ENCODE results near the gene MACO1.
"Not testable (repeated sequence)": the region's sequence is repeated elsewhere in the genome, so short reads cannot be mapped to it uniquely, and the experiment has no call there.

MACO1 gene

DNA sequence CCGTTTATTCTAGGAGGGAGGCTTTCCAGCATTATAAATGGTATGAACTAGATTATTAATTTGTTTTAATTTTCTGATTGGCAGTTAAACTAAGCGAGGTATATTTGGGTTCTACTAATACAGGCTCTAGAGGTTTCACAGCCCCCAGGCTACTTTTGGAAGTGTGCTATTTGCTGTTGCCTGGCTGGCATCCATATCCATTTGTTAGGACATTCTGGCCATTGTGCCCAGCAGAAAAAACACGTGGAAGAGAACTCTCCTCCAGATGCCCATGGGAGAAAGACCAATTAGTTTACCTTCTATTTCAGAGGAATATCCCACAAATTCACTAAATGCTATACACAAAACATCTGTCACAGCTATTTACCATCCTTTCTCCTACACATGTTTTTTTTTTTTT, 29.3 kb downstream of the MACO1 start:
- no peak for DNase-seq

GRCh38 chr1:25460816-25461215, 30.1 kb downstream of the MACO1 start:
- not testable (repeated sequence) for DNase-seq

GRCh38 chr1:25461849-25462248, 31.2 kb downstream of the MACO1 start:
- DNase-seq = peak; percentile 71

- no peak for DNase-seq
Measured at GRCh38 chr1:25462732-25463131, 32.0 kb downstream of the MACO1 start.

DNA sequence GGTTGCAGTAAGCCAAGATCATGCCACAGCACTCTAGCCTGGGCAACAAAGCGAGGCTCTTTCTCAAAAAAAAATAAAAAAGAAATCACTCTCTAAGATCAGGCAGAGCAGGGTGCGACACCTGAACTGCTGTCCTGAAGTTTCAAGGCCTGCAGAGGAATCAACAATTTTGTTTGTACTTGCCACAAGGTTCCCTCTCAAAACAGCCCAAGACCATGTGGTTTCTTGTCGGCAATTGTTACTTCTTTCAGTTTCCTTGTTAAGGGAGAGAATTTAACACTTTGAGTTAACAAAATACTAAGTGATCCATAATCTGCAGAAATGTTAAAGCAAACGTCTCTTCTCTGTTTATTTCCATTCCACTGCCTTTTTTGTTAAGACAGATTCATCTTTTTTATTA, 36.5 kb downstream of the MACO1 start:
- DNase-seq = peak; percentile 45

GRCh38 chr1:25467616-25468015, 36.9 kb downstream of the MACO1 start:
- DNase-seq = peak; percentile 43

GRCh38 chr1:25468033-25468432, 37.3 kb downstream of the MACO1 start:
- DNase-seq = peak; percentile 69

DNA sequence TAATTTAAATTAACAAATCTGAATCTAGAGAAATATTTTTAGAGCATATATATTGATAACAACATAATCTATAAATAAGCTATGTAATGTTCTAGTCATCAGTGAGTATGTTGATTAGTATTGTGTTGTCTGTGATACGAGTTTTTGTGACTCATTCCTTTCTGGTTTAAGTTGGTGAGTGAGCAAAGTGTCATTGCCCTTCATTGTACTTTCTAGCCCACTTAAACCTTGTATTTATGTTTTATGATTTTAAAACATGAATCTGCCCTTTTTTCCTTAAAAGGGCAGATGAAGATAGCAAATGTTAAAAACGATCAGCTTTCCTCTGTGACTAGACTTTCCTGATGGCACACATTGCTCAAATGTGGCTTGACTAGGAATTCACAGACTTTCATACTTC, 38.5 kb downstream of the MACO1 start:
- no peak for DNase-seq

DNA sequence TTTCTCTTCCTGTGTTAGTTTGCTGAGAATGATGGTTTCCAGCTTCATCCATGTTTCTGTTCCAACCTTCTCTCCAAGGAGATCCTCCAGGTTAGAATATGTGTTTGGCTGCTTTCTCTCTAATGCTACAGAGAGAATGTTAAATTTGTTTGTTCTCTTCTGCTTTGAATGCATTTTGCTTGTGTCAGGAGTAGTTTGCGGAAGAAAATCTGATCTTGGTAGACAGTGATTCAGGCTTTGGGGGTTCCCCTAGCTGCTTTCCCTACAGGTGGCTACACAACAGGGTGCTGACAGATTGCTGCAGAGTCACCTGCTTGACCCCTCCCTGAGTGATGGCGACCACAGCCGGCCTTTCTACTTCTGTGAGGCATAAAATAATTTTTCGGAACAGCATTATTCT, 41.8 kb downstream of the MACO1 start:
- DNase-seq = no peak

DNA sequence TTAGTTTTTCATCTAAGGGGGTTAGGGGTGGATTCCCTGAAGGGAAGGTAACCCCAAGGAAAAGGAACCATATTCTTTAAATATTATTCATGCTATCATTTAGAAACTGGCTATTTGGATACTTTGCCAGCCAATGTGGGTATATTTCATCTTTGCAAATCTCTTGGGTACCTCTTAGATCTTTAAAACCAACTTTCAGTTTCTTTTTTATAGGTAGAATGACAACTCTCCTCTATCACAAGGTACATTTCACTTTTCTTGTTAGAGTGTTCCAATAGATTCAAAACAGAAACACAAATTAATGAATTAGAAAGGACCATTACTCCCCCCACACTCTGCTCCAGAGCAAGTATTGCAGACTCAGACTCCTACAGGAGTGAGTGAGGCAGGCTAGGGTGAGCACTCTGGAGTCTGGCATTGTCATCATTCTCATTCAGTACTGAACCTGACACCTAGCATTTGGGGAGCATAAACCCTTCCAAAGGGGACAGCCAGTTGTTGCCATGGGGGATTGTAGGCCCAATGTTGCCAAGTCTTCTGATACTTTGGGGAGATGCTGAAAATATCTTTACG, 43.0 kb downstream of the MACO1 start:
- no peak for DNase-seq

DNA sequence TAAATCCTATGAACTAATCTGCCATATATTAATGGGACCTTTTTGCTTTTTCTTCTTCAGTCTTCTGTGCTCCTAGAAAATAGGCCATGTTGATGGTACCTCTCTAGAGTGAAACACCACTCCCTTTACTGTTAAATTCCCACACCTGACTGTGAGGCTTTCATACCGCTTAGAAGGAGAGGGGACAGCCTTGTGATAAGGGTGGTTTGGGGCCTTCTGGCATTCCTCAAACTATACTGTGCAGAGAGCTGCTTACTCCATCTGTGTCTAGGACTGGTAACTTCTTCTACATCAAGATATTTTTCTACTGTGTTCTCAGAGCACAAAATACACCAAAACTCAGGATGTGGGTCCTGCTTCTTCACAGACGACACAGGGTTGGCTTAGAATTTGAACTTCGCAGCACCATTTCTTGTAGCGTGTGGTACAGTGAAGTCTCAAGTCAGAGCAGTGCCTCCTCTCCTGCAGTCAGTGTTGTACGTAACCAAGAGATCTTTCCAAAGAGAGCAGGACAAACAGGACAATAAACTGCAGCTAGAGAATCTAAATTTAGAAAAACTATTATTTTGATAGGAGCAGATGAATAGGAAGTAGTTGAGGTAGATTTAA, 43.8 kb downstream of the MACO1 start:
- no peak for DNase-seq

DNA sequence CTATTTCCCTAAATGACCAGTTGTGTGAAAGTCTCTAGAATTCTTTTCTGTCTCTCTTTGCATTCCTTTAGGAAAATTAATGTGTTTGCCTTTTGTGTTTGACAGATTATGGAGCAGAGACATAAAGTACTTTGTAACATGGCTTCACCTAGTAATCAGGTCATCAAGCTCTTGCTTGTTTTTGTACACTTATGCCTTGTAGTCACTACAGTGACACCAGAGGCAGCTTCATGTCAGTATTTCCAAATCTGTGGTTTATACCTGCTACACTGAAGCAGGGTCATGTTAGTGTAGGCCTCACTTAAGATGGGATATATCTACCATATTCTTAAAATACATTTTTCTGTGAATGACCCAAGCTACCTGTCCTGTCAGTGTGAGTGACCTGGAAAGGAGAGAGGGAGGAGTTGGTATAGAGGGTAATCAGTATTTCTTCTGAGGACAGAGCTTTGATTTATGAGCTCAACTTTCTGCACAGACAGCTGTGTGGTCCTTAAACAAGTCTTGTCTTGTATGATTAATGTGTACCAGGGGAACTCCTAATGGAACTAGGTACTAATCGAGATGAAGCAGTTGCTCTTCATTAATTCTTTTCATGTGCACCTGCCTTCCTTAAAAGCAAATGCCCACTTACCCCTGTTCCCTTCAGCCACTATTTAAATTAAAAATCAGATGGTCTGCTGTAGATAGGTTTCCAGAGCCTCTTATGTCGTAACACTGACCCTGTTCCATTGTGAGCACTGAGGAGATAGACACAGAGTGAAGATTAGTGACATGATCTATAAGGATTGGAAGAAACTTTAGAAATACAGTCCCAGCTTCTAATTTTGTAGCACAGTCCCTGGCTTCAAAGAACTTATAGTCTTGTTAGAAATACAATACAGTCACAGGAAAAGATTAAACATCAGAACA, 45.7 kb downstream of the MACO1 start:
- no peak for DNase-seq

- DNase-seq = peak; percentile 63
Measured at GRCh38 chr1:25477448-25478034, 46.8 kb downstream of the MACO1 start.

DNA sequence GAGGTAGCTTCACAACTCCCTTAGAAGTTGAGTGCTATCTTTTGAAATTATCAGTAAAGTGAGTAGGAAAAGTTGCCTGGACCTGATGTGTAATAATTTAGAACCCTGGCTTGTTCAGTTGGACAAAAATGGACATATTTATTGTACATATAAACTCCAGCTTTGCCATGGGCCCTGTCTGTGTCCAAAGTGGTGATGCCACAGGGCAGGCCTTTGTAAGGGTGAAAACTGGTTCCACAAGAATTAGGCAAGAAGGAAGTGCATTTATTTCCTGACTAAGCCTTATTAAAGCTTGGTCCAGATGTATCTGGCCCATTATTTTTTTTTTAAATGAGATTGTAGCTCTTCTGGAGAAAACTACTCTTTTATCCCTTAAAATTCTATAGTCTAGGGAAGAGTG, 47.9 kb downstream of the MACO1 start:
- DNase-seq = no peak

GRCh38 chr1:25481625-25482024, 50.9 kb downstream of the MACO1 start:
- DNase-seq = no peak

- no peak for DNase-seq
Measured at GRCh38 chr1:25482211-25482610, 51.5 kb downstream of the MACO1 start.

GRCh38 chr1:25484096-25484495, 53.4 kb downstream of the MACO1 start:
- no peak for DNase-seq

- DNase-seq = no peak
Measured at GRCh38 chr1:25484533-25484932, 53.8 kb downstream of the MACO1 start.

GRCh38 chr1:25485536-25486411, 55.1 kb downstream of the MACO1 start:
- DNase-seq = peak; percentile 68

- peak; percentile 54 for DNase-seq
Measured at GRCh38 chr1:25486602-25487001, 55.9 kb downstream of the MACO1 start.

DNA sequence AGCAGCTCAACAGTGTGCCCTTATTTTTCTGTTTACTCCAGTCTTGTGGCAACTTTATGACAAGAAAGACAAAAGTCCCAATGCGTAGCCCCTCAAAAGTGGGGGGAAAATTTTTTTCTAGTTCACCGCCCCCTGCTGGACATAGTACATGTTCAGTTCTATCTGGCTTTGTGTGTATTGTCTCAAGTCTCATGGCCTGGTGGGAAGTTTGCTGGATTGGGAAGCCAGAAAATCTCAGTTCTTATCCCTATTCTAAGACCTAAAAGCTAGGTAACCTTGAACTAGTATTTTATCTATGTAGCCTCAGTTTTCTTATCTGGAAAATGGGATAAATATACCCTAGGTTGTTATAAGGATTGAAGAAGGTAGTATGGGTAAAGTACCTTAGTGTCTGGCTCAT, 56.9 kb downstream of the MACO1 start:
- DNase-seq = peak; percentile 53

DNA sequence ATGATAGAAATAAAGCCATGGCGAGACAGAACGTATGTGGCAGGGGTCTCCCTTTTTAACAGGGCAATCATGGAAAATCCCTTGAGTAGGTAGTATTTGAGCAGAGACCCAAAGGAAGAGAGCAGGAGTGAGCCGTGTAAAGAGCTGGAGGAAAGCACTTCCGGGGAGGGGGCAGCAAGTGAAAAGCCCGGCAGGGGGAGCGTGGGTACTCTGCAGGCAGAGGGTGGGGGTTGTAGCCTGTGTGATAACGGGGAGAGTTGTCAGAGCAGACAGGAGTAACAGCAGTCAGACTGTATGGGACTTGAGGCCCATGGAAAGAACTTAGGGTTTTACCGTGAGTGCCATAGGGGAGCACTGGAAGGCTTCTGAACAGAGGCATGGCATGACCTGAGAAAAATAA, 61.6 kb downstream of the MACO1 start:
- no peak for DNase-seq

DNA sequence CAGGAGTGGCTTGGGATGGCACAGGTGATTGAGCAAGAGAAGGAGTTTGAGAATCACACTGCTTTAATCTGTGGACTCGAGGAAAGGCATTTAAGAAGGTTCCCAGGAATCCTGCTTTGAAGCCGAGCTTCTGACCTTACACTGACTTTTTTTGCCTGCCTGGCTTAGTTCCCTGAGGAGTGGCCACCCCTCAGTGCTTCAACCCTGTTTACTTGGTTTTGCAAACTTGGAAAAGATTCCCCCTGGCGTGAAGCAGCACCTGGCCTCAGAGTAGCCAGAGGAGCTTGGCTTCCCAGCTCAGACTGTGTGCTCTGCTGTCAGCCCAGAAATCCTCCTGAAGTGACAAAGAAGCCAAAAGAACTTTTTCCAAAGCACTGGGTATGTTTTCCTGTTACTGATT, 64.3 kb downstream of the MACO1 start:
- no peak for DNase-seq
